ENCODE data around the gene SV2A. TPM values are rescaled to one million over a fixed set of nuclear protein-coding genes. Genes with fewer than 3 reads are reported as not detected.
A peak's percentile ranks its signal among the peaks of the same experiment; 100 is the strongest.

Gene SV2A
- total RNA-seq, 1 experiment from 2014 or later = 33.1 TPM

DNA sequence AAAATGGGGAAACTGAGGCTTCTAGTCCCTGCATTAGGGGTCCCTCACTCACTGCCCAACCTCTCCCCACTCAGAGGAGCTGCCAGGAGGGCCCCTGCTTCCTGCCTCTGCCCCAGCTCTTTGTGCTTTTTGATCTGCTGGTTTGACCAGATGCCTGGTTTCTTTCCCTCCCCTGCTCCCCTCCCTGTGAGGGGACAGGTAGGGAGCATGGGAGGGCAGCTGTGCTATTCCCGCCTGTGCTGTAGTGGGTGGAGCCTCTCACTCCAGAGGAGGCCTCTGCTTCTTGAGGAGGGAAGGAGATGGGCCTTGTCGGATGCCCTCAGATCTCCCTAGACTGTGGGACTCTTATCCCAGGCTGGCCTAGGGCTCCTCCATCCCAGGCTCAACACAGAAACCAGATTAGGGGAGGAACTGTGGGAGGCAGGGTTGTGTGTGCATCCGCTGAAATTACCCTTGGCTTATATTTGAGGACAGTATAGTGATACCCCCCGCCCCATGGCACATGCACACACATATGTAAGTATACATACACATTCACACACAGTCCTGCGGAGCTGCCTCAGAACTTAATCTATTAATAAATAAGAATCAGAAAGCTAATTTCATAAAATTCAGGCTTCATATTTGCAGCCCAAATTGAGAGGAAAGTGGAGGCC, 13.7 kb downstream of the SV2A start:
- Histone ChIP-seq H3K4me3 (ENCODE audit: low read depth, low read length, poor library complexity, severe bottlenecking) (no peak overlapping the region), H3K27me3 (replicated peaks; ENCODE audit: insufficient read depth, low read depth, low read length, poor library complexity) (no peaks in the 10 kb centered on the region), H3K27ac (ENCODE audit: low read depth, low read length, poor library complexity, severe bottlenecking) (no peak overlapping the region), H3K36me3 (ENCODE audit: insufficient read depth, low read length, poor library complexity, severe bottlenecking) (peaks cover 11% of the 10 kb centered on the region), H3K9me3 (ENCODE audit: low read depth, low read length, poor library complexity, severe bottlenecking) (no peaks in the 10 kb centered on the region), H3K4me1 (ENCODE audit: insufficient read depth, low read length, poor library complexity, severe bottlenecking) (peaks cover 5% of the 10 kb centered on the region)
- ChIA-PET CTCF (no interaction called here), POLR2A (ENCODE audit: low non-redundant PET) (no interaction called here)
- TF ChIP-seq EZH2 (IDR thresholded peaks at IDR 0.05; ENCODE audit: borderline replicate concordance, low read depth, low read length, poor library complexity, severe bottlenecking) (no peak), CTCF (conservative IDR thresholded peaks at IDR 0.05; ENCODE audit: low read depth, low read length) (no peak)
- DNase-seq (ENCODE audit: low spot score) = no peak
- intact Hi-C loops (cut with micrococcal nuclease; ENCODE audit: unreplicated experiment) = no loop called here
- BruUV-seq (replicated peaks) = no TSS peak

DNA sequence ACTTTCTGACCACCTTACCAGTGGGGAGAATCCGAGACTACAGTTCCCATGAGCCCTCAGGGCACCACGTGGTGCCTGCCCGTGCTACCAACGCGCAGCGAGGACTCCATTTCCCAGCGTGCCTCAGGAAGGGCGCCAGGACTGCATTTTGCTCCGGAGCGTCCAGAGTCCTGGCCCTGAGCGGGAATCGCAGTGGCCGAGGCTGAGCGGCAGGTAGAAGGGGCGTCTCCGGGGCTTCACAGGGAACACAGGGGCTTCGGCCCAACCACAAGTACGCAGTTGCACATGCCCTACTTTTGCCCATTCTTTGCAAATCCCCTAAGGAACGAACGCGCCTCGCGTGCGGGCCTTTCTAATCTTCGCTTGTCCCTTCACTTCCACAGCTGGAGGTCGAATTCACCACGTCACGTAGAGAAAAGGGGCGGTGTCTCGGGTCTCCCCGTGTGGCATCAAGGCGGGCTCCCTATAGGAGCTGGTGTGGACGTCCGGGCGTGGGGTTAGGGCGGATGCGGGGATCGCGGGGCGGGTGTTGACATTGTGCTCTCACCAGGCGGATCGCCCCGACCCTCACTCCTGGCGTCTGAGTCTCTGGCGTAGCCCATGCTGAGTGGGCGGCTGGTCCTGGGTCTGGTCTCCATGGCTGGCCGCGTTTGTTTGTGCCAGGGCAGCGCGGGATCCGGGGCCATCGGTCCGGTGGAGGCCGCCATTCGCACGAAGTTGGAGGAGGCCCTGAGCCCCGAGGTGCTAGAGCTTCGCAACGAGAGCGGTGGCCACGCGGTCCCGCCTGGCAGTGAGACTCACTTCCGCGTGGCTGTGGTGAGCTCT, 18.0 kb downstream of the SV2A start, which contains the start of gene BOLA1:
BOLA1 (plus strand) TSS at position 109 of the 825 bp plus-strand sequence; CDS start at position 601, 492 bp downstream.
- DNase-seq (ENCODE audit: low spot score) = peak; percentile 97
- H3K36me3 ChIP-seq (ENCODE audit: insufficient read depth, low read length, poor library complexity, severe bottlenecking) = no peaks in the 10 kb centered on the region
- no peaks in the 10 kb centered on the region for H3K27me3 ChIP-seq (replicated peaks; ENCODE audit: insufficient read depth, low read depth, low read length, poor library complexity)
- no peaks in the 10 kb centered on the region for H3K9me3 ChIP-seq (ENCODE audit: low read depth, low read length, poor library complexity, severe bottlenecking)
- no peak for TF ChIP-seq EZH2 (IDR thresholded peaks at IDR 0.05; ENCODE audit: borderline replicate concordance, low read depth, low read length, poor library complexity, severe bottlenecking)
- no peak for TF ChIP-seq CTCF (conservative IDR thresholded peaks at IDR 0.05; ENCODE audit: low read depth, low read length)
- peak within 1 kb of the TSS; percentile 51 for H3K4me3 ChIP-seq (ENCODE audit: low read depth, low read length, poor library complexity, severe bottlenecking)
- H3K4me1 ChIP-seq (ENCODE audit: insufficient read depth, low read length, poor library complexity, severe bottlenecking) = peaks cover 5% of the 10 kb centered on the region
- intact Hi-C loops (cut with micrococcal nuclease; ENCODE audit: unreplicated experiment) = loop anchor here (5.0 to 10.0 kb wide), 2 partner anchors 148 to 265 kb away; no protein-coding TSS in a partner anchor
- ChIA-PET POLR2A (ENCODE audit: low non-redundant PET) (interaction anchor here (1.1 kb wide), 1 partner anchor 13 kb away, joined by 3 read pairs; a partner anchor contains a TSS), CTCF (interaction anchor here (0.9 kb wide), 1 partner anchor 43 kb away, joined by 4 read pairs; no protein-coding TSS in a partner anchor)
- TSS peak; percentile 55 for BruUV-seq (replicated peaks)
- peak within 1 kb of the TSS; percentile 75 for H3K27ac ChIP-seq (ENCODE audit: low read depth, low read length, poor library complexity, severe bottlenecking)

DNA sequence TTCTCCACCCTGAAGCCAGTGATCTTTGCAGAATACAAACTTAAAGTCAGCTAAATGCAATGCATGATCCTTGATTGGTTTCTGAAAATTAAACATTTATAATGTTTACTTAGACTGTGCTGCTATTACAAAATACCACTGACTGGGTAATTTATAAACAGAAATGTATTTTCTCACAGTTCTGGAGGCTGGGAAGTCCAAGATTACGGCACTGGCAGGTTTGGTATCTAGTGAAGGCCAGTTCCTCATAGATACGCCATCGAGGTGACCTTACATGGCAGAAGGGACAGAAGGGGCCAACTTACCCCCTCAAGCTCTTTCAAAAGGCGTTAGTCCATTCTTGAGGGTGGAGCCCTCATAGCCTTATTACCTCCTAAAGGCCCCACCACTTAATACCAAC, 21.1 kb downstream of the SV2A start:
- no peaks in the 10 kb centered on the region for H3K36me3 ChIP-seq (ENCODE audit: insufficient read depth, low read length, poor library complexity, severe bottlenecking)
- no peaks in the 10 kb centered on the region for H3K27me3 ChIP-seq (replicated peaks; ENCODE audit: insufficient read depth, low read depth, low read length, poor library complexity)
- H3K9me3 ChIP-seq (ENCODE audit: low read depth, low read length, poor library complexity, severe bottlenecking) = no peaks in the 10 kb centered on the region
- POLR2A ChIA-PET (ENCODE audit: low non-redundant PET) = no interaction called here
- CTCF ChIA-PET = interaction anchor here (0.6 kb wide), 1 partner anchor 290 kb away, joined by 3 read pairs; no protein-coding TSS in a partner anchor
- TF ChIP-seq EZH2 (IDR thresholded peaks at IDR 0.05; ENCODE audit: borderline replicate concordance, low read depth, low read length, poor library complexity, severe bottlenecking) (no peak), CTCF (conservative IDR thresholded peaks at IDR 0.05; ENCODE audit: low read depth, low read length) (no peak)
- DNase-seq (ENCODE audit: low spot score) = no peak
- no TSS peak for BruUV-seq (replicated peaks)
- H3K4me3 ChIP-seq (ENCODE audit: low read depth, low read length, poor library complexity, severe bottlenecking) = no peak overlapping the region
- intact Hi-C loops (cut with micrococcal nuclease; ENCODE audit: unreplicated experiment) = loop anchor here (5.0 to 10.0 kb wide), 2 partner anchors 151 to 268 kb away; no protein-coding TSS in a partner anchor
- H3K4me1 ChIP-seq (ENCODE audit: insufficient read depth, low read length, poor library complexity, severe bottlenecking) = peaks cover 5% of the 10 kb centered on the region
- H3K27ac ChIP-seq (ENCODE audit: low read depth, low read length, poor library complexity, severe bottlenecking) = no peak overlapping the region
